ENCODE measurements around the gene GAB2.

GAB2 gene

GRCh38 chr11:78341841-78342240 lies 75.8 kb downstream of the GAB2 start:
- DNase-seq (ENCODE audit: low spot score), result no peak

GRCh38 chr11:78340530-78340929 lies 77.1 kb downstream of the GAB2 start:
- no peak for DNase-seq (ENCODE audit: low spot score)

GRCh38 chr11:78339945-78340344 lies 77.7 kb downstream of the GAB2 start:
- no peak for DNase-seq (ENCODE audit: low spot score)

- no peak for DNase-seq (ENCODE audit: low spot score)
These were observed 78.1 kb downstream of the GAB2 start for GRCh38 chr11:78339483-78339882.

- no peak for DNase-seq (ENCODE audit: low spot score)
These were observed 78.9 kb downstream of the GAB2 start for GRCh38 chr11:78338702-78339101.

- DNase-seq (ENCODE audit: low spot score), result no peak
These were observed 79.5 kb downstream of the GAB2 start for GRCh38 chr11:78338138-78338537.

GRCh38 chr11:78337554-78337924 lies 80.1 kb downstream of the GAB2 start:
- DNase-seq (ENCODE audit: low spot score), result no peak

- DNase-seq (ENCODE audit: low spot score), result no peak
These were observed 80.6 kb downstream of the GAB2 start for GRCh38 chr11:78336877-78337553.

GRCh38 chr11:78334109-78334508 lies 83.5 kb downstream of the GAB2 start:
- no peak for DNase-seq (ENCODE audit: low spot score)

GRCh38 chr11:78332872-78333271 lies 84.7 kb downstream of the GAB2 start:
- DNase-seq (ENCODE audit: low spot score), result no peak

- no peak for DNase-seq (ENCODE audit: low spot score)
These were observed 85.3 kb downstream of the GAB2 start for GRCh38 chr11:78332174-78332866.

GRCh38 chr11:78331711-78332110 lies 85.9 kb downstream of the GAB2 start:
- DNase-seq (ENCODE audit: low spot score), result no peak

GRCh38 chr11:78330361-78330760 lies 87.3 kb downstream of the GAB2 start:
- DNase-seq (ENCODE audit: low spot score), result no peak

GRCh38 chr11:78327945-78328344 lies 89.7 kb downstream of the GAB2 start:
- DNase-seq (ENCODE audit: low spot score), result no peak

- DNase-seq (ENCODE audit: low spot score), result no peak
These were observed 92.3 kb downstream of the GAB2 start for GRCh38 chr11:78325274-78325781.

- no peak for DNase-seq (ENCODE audit: low spot score)
These were observed 94.3 kb downstream of the GAB2 start for GRCh38 chr11:78323363-78323762.

GRCh38 chr11:78319453-78319955 lies 98.1 kb downstream of the GAB2 start:
- DNase-seq (ENCODE audit: low spot score), result no peak

GRCh38 chr11:78318321-78319114 lies 99.1 kb downstream of the GAB2 start:
- DNase-seq (ENCODE audit: low spot score), result peak; percentile 25

GRCh38 chr11:78315724-78316123 lies 101.9 kb downstream of the GAB2 start:
- DNase-seq (ENCODE audit: low spot score), result no peak

- DNase-seq (ENCODE audit: low spot score), result no peak
These were observed 102.9 kb downstream of the GAB2 start for GRCh38 chr11:78314762-78315161.

- DNase-seq (ENCODE audit: low spot score), result no peak
These were observed 103.7 kb downstream of the GAB2 start for GRCh38 chr11:78313898-78314297.

- no peak for DNase-seq (ENCODE audit: low spot score)
These were observed 104.3 kb downstream of the GAB2 start for GRCh38 chr11:78313181-78313795.

Measured in SW480 (cell line).